Measurements from ENCODE around the gene TPRG1. TPM values are rescaled to one million over a fixed set of nuclear protein-coding genes. Genes with fewer than 3 reads are reported as not detected.

The TPRG1 gene
- total and polyA plus RNA-seq, 7 donors: 0.78 to 24.5 (median 9.9) TPM

- Histone ChIP-seq H3K9me3 (no peaks in the 10 kb centered on the region), H3K27ac (peak overlapping the region; percentile 85), H3K27me3 (ENCODE audit: insufficient read depth in 3 of 3, low read length in 2 of 3) (no peaks in the 10 kb centered on the region), H3K4me3 (no peak overlapping the region), H3K36me3 (ENCODE audit: insufficient read depth in 1 of 2, low read depth in 1 of 2) (no peaks in the 10 kb centered on the region), H3K4me1 (peaks cover 40% of the 10 kb centered on the region)
- 35 to 65% (median 46%) methylated on average over 5 of the region's 5 CpGs for WGBS, 3 donors
- no peak for DNase-seq
- TF ChIP-seq CTCF (IDR thresholded peaks at IDR 0.05): no peak
- intact Hi-C loops (cut with DNase I): no loop called here
- ATAC-seq: peak; percentile 10 to 40 (median 15)
Measured at GRCh38 chr3:189339996-189340395, 168.2 kb downstream of the TPRG1 start.

DNA sequence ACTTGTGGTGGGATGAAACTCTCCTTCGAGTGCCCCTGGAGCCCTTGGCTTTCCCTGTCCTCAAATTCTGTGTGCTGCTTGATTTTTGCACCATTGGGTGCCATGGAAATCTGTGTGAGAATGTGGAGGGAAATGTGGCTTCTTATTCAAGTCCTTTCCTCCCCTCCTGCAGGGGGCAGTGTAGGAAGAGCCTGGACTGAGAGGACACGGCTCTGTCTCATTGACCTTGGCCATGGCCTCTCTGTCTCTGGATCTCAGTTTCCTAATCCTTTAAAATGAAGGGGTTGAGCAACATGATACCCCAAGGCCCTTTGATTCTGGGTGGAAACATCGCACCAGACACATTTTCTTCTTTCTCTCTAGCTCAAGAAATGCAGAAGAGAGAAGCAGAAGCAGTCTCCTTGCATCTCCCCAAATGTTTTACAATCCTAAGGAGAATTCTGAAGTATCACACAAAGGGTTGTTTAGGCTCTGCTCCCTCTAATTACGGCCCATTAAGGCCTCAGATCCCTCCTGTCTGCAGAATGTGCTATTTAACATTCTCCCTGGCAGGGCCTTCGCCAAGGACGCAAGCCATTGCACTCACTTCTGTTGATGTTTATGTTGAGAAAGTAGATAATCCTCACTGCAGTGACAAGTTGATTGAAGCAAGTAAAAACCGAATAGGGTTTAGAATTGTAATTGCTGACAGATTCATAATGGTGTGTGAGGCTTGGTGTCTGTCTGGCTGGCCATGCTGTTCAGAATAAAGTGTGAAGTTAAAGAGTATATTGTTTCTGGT lies 169.1 kb downstream of the TPRG1 start:
- peak overlapping the region; percentile 85 for H3K27ac ChIP-seq
- intact Hi-C loops (cut with DNase I): no loop called here

DNA sequence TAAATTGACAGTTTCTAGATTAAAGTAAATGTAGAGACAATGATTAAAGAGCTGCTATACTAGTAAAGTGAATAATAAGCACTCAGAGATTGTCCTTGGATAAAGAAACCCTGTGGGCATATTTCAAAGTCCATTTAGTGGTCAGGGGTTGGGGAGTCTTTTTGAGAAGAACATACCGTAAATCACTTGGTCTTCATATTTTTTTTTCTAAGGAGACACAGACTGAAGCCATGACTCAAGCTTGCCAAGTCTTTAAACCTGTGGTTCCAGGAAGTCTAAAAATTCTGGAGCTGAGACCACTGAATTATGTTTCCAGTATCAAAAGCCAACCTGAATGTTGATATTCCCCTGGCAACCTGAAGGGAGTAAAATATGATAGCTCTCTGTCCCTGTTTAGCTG lies 171.0 kb downstream of the TPRG1 start:
- intact Hi-C loops (cut with DNase I): no loop called here
- H3K9me3 ChIP-seq: no peaks in the 10 kb centered on the region
- ATAC-seq: no peak
- H3K36me3 ChIP-seq (ENCODE audit: insufficient read depth in 1 of 2, low read depth in 1 of 2): no peaks in the 10 kb centered on the region
- H3K4me1 ChIP-seq: peaks cover 37% of the 10 kb centered on the region
- 6 to 52% (median 34%) methylated on average over 1 of the region's 1 CpG for WGBS, 3 donors
- H3K4me3 ChIP-seq: no peak overlapping the region
- TF ChIP-seq CTCF (IDR thresholded peaks at IDR 0.05): no peak
- H3K27me3 ChIP-seq (ENCODE audit: insufficient read depth in 3 of 3, low read length in 2 of 3): no peaks in the 10 kb centered on the region
- peak overlapping the region; percentile 4 for H3K27ac ChIP-seq
- DNase-seq: no peak

More for the DNA sequence above, 169.1 kb downstream of the TPRG1 start:
- ATAC-seq: no peak
- no peaks in the 10 kb centered on the region for H3K36me3 ChIP-seq (ENCODE audit: insufficient read depth in 1 of 2, low read depth in 1 of 2)
- DNase-seq: no peak
- no peak overlapping the region for H3K4me3 ChIP-seq
- 56 to 69% (median 69%) methylated on average over 7 of the region's 7 CpGs for WGBS, 3 donors
- H3K27me3 ChIP-seq (ENCODE audit: insufficient read depth in 3 of 3, low read length in 2 of 3): no peaks in the 10 kb centered on the region
- peak; percentile 35 for TF ChIP-seq CTCF (IDR thresholded peaks at IDR 0.05)
- no peaks in the 10 kb centered on the region for H3K9me3 ChIP-seq
- H3K4me1 ChIP-seq: peaks cover 40% of the 10 kb centered on the region

DNA sequence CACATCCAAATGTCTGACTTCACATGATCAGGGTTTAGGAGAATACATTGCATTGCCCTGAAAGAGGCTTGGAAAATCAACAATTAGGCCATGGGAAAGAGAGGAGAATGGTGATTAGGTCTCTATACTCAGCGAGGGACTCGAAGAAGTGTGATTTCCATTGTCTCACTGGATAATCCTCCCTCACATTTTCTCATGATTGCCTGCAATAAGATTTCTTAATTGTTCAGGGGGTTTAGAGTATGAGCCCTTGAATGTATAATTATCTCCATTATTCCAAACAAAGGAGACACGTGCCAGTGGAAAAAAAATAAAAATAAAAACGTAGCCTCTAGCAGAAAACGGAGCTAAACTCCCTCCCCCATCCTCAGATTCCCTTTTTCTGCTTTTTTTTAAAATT lies 173.2 kb downstream of the TPRG1 start:
- 64 to 78% (median 73%) methylated on average over 5 of the region's 5 CpGs for WGBS, 3 donors
- no peak overlapping the region for H3K4me3 ChIP-seq
- peaks cover 17% of the 10 kb centered on the region for H3K4me1 ChIP-seq
- no peaks in the 10 kb centered on the region for H3K27me3 ChIP-seq (ENCODE audit: insufficient read depth in 3 of 3, low read length in 2 of 3)
- H3K9me3 ChIP-seq: no peaks in the 10 kb centered on the region
- intact Hi-C loops (cut with DNase I): no loop called here
- no peaks in the 10 kb centered on the region for H3K36me3 ChIP-seq (ENCODE audit: insufficient read depth in 1 of 2, low read depth in 1 of 2)
- DNase-seq (no peak), ATAC-seq (no peak)
- no peak for TF ChIP-seq CTCF (IDR thresholded peaks at IDR 0.05)
- no peak overlapping the region for H3K27ac ChIP-seq

DNA sequence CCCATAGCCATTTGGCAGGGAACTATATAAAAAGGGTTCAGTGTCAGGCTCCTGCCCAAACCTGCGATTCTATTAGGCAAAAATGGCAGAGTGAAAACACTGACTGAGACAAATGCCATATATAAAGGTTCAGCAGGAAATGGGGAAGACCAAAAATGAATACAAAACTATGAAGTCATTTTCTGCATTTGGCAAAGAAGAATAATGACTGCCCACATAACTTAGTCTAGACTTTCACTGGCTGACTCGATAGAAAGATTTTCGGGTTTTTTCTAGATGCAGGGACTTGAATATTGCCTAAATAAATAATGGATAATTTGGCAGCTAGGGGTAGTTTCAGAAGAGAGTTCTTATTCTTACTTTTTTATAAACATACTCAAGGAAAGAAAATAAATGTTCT lies 178.0 kb downstream of the TPRG1 start:
- Histone ChIP-seq H3K4me3 (no peak overlapping the region), H3K27ac (peak overlapping the region; percentile 1), H3K9me3 (no peaks in the 10 kb centered on the region), H3K4me1 (peaks cover 17% of the 10 kb centered on the region), H3K27me3 (ENCODE audit: insufficient read depth in 3 of 3, low read length in 2 of 3) (no peaks in the 10 kb centered on the region), H3K36me3 (ENCODE audit: insufficient read depth in 1 of 2, low read depth in 1 of 2) (no peaks in the 10 kb centered on the region)
- no peak for ATAC-seq
- no peak for DNase-seq
- intact Hi-C loops (cut with DNase I): no loop called here
- 31 to 62% (median 36%) methylated on average over 3 of the region's 3 CpGs for WGBS, 3 donors
- TF ChIP-seq CTCF (IDR thresholded peaks at IDR 0.05): no peak
